Epithelial cell of proximal tubule (primary cell): ENCODE data around the gene FITM2. TPM values are rescaled to one million over a fixed set of nuclear protein-coding genes. Genes with fewer than 3 reads are reported as not detected.

Experiments
- DNase-seq: peaks from one replicate; pipeline ENCODE4 v3.0.0-alpha.2; 2011; ENCODE audit warnings: low read depth
- H3K4me3 ChIP-seq: 2 replicates; pipeline ENCODE4 v1.5.1; 2011; ENCODE audit warnings: low read depth, mild to moderate bottlenecking, low read length
- total RNA-seq: library from RNA; depleted of rRNA; stranded (reverse); fragments of >200 nt; gene quantifications from 2 replicates; pipeline ENCODE4 v1.2.3, GENCODE V29; 2015
- TF ChIP-seq, protein P1 (sequence below): conservative IDR thresholded peaks from 2 replicates; pipeline ENCODE4 v1.5.1; 2012; ENCODE audit warnings: low read depth, mild to moderate bottlenecking, low read length

The FITM2 gene
- total RNA-seq, 1 donor from 2014 or later, result 1.4 TPM

DNA sequence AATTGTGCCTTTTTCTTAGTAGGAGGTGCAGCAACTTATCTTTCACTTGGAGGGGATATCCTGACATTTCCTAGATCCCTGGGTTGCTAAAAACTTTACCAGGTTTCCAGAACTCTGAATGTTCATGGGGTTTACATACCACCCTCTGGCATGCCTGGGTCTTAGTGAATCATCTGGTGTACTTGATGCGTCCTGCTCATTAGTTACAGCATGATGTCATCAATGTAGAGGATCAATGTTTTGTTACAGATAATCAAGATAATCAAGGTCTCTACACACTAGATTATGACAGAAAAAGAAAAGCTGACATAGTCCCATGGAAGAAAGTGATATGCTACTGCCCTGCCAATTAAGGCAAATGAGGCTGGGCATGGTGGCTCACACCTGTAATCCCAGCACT, 27.0 kb downstream of the FITM2 start:
- DNase-seq, result no peak
- H3K4me3 ChIP-seq, result no peak overlapping the region
- TF ChIP-seq, protein P1, sequence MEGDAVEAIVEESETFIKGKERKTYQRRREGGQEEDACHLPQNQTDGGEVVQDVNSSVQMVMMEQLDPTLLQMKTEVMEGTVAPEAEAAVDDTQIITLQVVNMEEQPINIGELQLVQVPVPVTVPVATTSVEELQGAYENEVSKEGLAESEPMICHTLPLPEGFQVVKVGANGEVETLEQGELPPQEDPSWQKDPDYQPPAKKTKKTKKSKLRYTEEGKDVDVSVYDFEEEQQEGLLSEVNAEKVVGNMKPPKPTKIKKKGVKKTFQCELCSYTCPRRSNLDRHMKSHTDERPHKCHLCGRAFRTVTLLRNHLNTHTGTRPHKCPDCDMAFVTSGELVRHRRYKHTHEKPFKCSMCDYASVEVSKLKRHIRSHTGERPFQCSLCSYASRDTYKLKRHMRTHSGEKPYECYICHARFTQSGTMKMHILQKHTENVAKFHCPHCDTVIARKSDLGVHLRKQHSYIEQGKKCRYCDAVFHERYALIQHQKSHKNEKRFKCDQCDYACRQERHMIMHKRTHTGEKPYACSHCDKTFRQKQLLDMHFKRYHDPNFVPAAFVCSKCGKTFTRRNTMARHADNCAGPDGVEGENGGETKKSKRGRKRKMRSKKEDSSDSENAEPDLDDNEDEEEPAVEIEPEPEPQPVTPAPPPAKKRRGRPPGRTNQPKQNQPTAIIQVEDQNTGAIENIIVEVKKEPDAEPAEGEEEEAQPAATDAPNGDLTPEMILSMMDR, result no peak

DNA sequence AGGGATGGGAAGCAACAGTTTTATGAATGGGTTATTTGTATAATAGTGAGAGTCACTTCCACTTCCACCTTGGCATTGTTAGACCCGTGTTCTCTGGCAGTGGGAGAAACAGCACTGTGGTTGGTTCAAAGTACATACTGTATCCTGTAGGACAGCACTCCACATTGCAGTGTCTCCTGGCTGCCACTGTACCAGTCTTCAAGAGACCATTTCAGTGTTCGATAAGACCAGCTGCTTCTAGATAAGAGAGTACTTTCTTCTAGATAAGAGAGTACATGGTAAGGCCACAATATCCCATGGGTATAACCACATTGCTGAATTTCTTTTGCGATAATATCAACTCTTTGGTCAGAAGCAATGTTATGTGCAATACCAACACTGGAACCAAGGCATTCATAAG, 28.8 kb downstream of the FITM2 start:
- no peak overlapping the region for H3K4me3 ChIP-seq
- TF ChIP-seq, protein P1, result no peak
- DNase-seq, result no peak

DNA sequence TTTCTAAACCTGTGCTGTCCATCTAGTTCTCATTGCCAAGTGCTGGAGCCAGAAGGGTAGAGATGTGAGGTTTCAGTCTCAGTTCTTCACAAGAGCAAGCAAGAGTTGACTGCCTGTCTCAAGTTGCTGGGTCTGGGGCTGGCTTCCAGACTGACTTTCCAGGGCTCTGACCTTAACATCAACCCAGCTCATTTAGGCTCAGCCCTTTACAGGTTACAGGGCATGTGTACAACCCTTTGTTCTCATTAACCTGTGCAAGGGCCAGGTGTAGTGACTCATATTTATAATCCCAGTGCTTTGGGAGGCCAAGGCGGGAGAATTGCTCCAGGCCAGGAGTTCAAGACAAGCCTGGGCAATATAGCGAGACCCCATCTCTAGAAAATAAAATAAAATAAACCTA, 30.6 kb downstream of the FITM2 start:
- DNase-seq, result no peak
- H3K4me3 ChIP-seq, result no peak overlapping the region
- TF ChIP-seq, protein P1, result no peak

DNA sequence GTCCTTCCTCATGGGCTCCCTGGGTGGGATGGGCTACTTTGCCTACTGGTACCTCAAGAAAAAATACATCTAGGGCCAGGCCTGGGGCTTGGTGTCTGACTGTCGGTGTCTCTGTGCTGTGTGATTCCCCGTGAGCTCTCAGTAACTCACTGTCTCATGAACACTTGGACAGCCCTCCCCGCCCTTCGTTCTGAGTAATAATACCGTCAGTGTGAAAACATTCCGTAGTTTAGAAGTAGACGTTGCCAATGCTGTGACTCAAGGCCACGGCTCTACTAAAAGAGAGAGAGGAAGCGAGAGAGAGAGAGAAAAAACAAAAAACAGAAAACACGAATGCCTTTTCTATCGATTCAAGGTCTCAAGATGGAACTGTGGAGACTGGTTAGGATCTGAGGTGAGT, 31.8 kb downstream of the FITM2 start:
- TF ChIP-seq, protein P1, result no peak
- DNase-seq, result no peak
- H3K4me3 ChIP-seq, result no peak overlapping the region

DNA sequence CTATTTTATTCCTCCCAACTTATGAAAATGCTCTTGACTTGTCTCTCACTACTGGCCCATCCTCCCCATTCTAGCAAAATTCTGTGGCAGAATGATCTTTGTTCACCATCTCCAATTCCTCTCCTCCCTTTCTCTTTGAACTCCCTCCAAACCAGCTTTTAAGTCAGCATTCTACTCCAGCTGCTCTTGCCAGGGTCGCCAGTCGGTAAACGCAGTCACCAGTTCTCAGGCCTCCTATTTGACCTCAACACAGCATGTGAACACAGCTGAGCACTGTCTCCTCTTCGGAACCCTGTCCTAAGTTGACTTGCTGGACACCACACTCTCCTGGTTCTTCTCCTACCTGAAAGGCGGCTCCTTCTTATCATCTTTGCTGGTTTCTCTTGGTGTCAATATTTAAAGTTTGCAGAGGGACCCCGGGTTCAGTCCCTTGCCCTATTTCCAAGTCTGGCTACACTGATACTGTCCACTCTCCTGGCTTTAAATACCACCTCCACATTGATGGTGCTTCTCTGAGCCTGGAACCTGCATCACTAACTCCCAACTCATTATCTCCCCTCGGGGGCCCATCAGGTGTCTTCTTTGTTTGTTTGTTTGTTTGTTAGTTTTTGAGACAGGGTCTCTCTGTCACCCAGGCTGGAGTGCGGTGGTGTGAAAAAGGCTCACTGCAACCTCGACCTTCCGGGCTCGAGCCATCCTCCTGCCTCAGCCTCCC, 36.5 kb downstream of the FITM2 start:
- no peak overlapping the region for H3K4me3 ChIP-seq
- no peak for DNase-seq
- TF ChIP-seq, protein P1, result no peak

DNA sequence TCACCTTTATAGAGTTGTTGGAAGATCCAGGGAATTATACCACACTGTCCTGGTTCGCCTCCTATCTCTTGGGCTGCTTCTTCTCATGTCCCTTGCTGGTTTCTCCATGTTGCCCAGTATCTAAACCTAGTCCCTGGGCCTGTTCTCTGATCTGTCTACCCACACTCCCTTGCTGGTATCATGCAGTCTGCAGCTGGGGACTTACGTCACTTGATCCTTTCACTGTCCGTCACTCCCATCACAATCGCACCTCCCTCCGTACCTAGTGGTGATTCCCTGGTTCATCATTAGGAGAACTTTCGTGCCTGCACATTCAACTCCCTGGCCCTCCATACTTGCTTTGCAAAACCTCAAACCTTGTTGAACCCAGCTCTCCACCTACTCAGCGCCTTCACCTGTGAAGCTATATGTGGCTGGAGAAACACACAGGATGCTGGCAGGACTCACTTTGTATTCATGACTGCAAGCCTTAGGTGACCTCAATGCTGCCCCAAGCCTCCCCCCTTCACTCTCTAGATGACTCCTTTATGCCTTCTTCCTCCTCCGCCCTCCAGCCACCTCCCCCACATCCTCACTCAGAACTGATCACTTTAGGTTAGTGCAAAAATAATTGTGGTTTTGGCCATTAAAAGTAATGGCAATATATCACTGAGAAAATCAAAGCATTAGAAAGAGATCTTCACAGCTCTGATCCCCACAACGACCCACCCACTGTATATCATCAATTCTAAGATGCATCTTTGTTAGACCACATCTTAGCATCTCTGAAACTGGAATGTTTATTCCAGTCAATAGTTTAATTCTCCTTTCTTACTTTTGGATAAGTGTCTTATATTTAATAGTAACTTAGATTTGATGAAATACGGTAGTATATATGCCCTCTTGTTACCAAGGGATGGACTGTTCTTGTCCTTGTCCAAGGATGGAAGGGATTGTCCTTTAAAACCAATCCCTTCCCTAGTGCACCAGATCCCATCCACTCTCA, 37.5 kb downstream of the FITM2 start:
- no peak overlapping the region for H3K4me3 ChIP-seq
- TF ChIP-seq, protein P1, result no peak
- no peak for DNase-seq
